Inflammatory macrophage treated with lipopolysaccharide for 4 hours (primary cell): ENCODE data around the gene KSR2.
"Not testable (repeated sequence)": the region's sequence is repeated elsewhere in the genome, so short reads cannot be mapped to it uniquely, and the experiment has no call there.

Experiments
- DNase-seq: peaks from one replicate; pipeline ENCODE4 v3.0.0-alpha.2; 2020

KSR2 gene

GRCh38 chr12:117742721-117743120 lies 226.1 kb downstream of the KSR2 start:
- DNase-seq, result no peak

DNA sequence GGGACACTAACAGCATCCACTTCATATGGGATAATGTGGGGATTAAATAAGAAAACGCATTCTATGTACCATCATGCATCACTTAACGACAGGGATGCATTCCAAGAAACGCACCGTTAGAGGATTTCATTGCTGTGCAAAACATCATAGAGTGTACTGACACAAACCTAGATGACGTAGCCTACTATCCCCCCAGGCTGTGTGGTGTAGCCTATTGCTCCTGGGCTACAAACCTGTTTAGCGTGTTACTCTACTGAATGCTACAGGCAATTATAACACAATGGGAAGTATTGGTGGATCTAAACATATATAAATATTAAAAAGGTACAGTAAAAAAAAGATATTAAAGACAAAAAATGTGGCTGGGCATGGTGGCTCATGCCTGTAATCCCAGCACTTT lies 230.6 kb downstream of the KSR2 start:
- no peak for DNase-seq

DNA sequence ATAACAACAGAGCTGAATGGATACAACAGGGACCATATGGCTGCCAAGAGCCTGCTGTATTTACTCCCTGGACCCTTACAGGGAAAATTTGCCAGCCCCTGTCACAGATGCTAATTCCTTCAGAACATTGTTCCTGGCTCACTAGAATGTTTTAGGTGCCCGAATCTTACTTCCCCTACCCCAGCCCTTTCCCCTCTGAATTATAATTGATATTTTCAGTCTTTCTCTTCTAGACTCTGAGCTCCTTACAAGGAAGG lies 235.3 kb downstream of the KSR2 start:
- DNase-seq, result no peak

GRCh38 chr12:117732761-117733548 lies 235.8 kb downstream of the KSR2 start:
- DNase-seq, result no peak

DNA sequence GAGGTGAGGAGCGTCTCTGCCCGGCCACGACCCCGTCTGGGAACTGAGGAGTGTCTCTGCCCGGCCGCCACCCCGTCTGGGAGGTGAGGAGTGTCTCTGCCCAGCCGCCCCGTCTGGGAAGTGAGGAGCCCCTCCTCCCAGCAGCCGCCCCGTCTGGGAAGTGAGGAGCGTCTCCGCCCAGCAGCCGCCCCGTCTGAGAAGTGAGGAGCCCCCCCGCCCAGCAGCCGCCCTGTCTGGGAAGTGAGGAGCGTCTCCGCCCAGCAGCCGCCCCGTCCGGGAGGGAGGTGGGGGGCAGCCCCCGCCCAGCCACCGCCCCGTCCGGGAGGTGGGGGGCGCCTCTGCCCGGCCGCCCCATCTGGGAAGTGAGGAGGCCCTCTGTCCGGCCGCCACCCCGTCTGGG lies 237.7 kb downstream of the KSR2 start:
- DNase-seq, result not testable (repeated sequence)

GRCh38 chr12:117727301-117727700 lies 241.5 kb downstream of the KSR2 start:
- no peak for DNase-seq

DNA sequence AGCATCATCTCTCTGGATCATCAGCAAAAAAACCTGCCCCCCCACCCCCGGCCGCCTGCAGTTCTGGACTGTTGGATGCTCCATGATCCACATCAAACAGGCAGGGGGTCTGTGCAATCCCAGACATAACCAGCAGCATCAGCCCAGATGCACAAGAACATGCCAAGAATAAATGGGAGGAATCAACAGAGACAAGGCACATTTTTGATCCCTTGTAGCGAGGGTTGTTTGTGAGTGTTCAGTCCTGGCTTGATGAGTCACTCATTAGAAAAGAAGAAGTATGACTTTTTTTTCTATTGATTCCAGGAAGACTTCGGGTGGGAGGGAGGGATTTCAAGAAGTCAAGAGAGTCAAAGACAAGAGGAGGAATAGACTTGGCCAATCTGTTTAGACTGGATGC lies 244.2 kb downstream of the KSR2 start:
- DNase-seq, result peak; percentile 8

DNA sequence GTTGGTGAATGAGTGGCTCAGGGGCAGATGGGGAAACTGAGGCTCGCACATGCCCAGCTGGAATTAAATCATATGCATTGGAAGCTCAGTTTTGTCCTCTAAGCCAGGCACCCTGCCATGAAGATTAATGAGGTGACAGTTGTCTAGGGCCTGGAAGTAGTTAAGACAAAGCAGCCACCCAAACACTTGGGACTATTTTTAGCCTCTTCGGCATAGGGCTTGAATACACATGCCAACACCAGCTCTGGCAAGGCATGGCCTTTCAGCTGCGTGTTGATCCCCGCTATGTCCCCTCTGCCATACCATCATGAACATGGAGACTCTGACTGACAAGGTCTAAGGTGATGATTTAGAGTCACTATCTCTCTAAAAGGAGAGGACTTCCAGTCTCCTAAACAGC lies 250.2 kb downstream of the KSR2 start:
- no peak for DNase-seq

GRCh38 chr12:117718141-117718540 lies 250.6 kb downstream of the KSR2 start:
- DNase-seq, result no peak

DNA sequence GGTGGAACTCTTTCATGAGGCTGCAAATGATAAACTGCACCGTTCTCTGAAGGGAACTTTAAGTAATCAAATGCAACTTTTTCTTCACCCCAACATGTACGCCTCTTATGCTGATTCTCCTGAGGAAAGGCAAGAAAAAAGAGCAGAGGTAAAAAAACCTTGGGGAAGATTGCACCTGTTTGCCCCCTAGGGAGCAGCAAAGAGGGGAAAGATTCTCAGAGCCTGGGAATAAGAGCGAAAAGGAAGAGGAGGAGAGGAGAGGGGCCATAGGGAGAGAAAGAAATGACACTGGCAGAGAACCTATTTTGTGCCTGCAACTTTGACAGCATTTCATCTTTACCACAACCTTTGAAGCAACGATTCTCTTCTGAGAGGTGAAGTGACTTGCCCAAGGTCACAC lies 254.6 kb downstream of the KSR2 start:
- DNase-seq, result no peak

DNA sequence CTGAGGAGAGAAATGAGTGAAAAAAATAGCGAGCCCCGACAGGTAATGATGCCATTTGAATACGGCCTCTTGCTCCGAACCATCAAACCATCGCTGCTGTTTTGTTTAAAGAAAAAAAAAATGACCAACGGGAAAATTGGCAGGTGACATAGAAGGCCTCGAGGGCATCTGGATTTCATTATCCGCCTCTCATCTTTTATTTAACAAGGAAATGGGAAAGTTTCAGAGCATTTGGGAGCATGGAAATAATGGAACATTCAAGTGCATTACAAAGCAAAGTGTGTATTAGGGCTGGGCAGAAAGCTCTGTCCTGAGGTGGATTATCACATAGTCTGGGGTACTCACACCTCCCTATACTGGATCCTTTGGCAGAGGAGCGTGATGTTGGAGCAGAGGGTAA lies 258.7 kb downstream of the KSR2 start:
- DNase-seq, result no peak

- no peak for DNase-seq
Measured at GRCh38 chr12:117707861-117708260, 260.9 kb downstream of the KSR2 start.

DNA sequence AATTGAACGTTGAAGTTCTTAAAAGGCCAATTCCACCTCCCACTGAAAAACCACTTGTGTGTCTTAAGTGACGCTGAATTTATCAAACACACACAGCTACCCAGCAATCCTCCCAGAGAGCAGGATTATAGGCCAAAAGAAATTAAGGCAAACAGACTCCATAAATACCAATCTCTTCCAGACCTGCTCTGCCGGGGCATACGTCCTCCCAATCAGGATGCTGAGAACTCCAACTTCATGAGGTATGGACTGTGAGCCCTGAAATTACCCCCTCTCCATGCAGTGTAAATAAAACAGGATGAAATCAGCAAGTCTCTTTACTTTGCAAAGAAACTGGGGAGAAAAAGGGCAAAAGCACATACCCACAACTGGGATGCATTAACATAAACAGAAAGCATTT lies 265.2 kb downstream of the KSR2 start:
- DNase-seq, result no peak

- DNase-seq, result no peak
Measured at GRCh38 chr12:117702741-117703140, 266.0 kb downstream of the KSR2 start.

GRCh38 chr12:117699575-117699974 lies 269.2 kb downstream of the KSR2 start:
- DNase-seq, result no peak

DNA sequence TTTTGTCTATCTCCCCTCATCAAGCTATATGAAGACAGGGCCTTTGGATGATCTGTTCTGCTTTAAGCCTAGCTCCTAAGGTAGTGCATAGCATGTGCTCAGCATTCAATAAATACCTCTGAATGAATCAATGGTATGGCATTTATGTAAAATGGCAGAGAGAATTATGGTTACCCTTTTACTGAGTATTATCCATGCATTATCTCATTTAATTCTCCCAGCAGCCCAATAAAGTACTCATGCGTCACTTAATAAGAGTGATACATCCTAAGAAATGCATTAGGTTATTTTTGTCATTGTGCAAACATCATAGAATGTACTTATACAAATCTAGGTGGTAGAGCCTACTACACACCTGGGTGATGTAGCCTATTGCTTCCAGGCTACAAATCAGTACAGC lies 269.7 kb downstream of the KSR2 start:
- no peak for DNase-seq

DNA sequence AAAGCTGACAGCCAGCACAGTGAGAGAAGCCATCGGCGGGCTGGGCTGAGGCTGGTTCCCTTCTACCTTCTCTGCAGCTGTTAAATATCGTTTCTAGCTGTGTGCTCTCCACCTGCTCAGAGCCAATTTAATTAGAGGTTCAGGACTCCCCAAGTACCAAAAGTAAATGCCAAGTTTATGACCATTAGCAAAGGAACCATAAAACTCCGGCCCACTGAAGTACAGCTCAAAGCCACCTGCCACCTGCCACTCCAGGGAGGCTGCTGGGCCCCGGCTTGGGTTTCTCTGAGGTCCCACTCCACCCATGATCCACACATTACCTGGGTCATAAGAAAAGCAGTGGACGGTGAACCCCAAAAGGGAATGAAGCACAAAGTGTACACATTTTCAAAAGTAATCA lies 272.8 kb downstream of the KSR2 start:
- no peak for DNase-seq

DNA sequence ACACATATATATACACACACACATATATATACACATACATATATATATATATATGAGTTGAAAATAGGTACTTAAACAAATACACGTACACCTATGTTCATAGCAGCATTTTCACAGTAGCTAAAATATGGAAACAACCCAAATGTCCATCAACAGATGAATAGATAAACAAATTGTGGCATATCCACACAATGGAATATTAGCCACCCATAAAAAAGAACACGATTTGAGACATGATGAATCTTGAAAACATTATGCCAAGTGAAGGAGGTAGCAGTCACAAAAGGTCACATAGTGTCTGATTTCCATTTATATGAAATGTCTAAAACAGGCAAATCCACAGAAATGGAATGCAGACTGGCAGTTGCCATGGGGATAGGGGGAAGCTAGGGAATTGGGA lies 276.3 kb downstream of the KSR2 start:
- DNase-seq, result no peak

DNA sequence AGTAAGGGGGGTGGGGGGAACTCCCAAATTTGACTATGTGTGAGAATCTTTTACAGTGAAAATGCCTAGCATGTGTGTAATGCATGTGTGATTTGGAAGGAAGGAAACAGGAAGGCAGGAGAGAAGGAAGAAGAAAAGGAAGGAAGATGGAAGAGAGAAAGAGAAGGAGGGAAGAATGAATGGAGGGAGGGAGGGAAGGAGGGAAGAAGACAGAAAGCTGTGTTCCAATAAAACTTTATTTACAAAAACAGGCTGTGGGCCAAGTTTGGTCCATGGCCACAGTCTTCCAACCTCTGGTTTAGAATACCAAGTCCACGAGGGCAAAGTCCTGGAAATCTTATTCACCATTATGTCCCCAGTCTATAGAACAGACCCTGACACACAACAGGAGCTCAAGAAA lies 278.9 kb downstream of the KSR2 start:
- DNase-seq, result no peak

GRCh38 chr12:117688446-117688845 lies 280.3 kb downstream of the KSR2 start:
- DNase-seq, result no peak

DNA sequence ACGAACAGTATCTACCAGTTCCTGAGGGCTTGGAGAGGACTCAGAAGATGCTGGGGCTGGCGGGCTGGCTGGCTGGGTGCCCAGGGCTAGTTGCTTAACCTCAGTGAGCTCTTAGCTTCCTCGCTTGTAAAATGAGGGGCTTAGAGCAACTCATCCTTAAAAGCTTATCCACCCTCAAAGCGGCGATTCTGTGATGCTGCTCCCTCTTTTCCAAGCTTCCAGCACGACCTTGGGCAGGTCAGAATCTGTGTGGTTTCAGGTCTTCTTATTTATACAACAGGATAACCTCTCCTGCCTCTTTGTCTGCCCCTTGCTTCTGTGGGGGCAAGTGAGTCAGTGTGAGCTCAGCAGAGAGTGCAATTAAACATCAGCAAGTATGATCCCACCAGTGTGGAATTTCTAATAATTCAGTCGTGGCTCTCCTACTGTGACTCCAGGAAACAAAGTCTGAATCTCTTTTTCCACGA lies 281.8 kb downstream of the KSR2 start:
- DNase-seq, result no peak

GRCh38 chr12:117686210-117686609 lies 282.6 kb downstream of the KSR2 start:
- DNase-seq, result no peak

GRCh38 chr12:117685110-117685926 lies 283.5 kb downstream of the KSR2 start:
- DNase-seq, result no peak

GRCh38 chr12:117684471-117684870 lies 284.3 kb downstream of the KSR2 start:
- DNase-seq, result no peak

GRCh38 chr12:117680312-117680711 lies 288.5 kb downstream of the KSR2 start:
- DNase-seq, result no peak
